OCI-LY1 (cell line): ENCODE data around the gene ITSN1.

Experiments used
- H2AFZ ChIP-seq: fragments of 200-600 bp; sonication (generic), shearing (Covaris generic); 2 replicates; pipeline ENCODE4 v1.6.0; 2014; ENCODE audit warnings: antibody characterized with exemption, mild to moderate bottlenecking, low read length
- H3F3A ChIP-seq: fragments of 200-600 bp; sonication (generic), shearing (Covaris generic); 2 replicates; pipeline ENCODE4 v1.6.0; 2014; ENCODE audit warnings: mild to moderate bottlenecking, antibody characterized with exemption, low read length, moderate library complexity; ENCODE audit not compliant: insufficient read depth
- H3K27ac ChIP-seq: fragments of 200-600 bp; sonication (generic); 2 replicates; pipeline ENCODE4 v1.5.1; 2014; ENCODE audit warnings: low read length, mixed run types, mild to moderate bottlenecking, low read depth; ENCODE audit not compliant: poor library complexity, severe bottlenecking
- H3K27me3 ChIP-seq: fragments of 200-600 bp; sonication (generic); 2 replicates; pipeline ENCODE4 v1.6.0; 2014; ENCODE audit warnings: antibody characterized with exemption, mild to moderate bottlenecking, low read length, moderate library complexity; ENCODE audit not compliant: insufficient read depth
- H3K36me3 ChIP-seq: fragments of 200-600 bp; sonication (generic); 2 replicates; pipeline ENCODE4 v1.6.1; 2014; ENCODE audit warnings: mild to moderate bottlenecking, antibody characterized with exemption, low read length, moderate library complexity, mixed read lengths; ENCODE audit not compliant: insufficient read depth
- H3K4me1 ChIP-seq: fragments of 200-600 bp; sonication (generic); 2 replicates; pipeline ENCODE4 v1.5.1; 2014; ENCODE audit warnings: mild to moderate bottlenecking, low read length, moderate library complexity; ENCODE audit not compliant: insufficient read depth, severe bottlenecking
- H3K4me2 ChIP-seq: fragments of 200-600 bp; sonication (generic), shearing (Covaris generic); 2 replicates; pipeline ENCODE4 v1.6.1; 2014; ENCODE audit warnings: low read length
- H3K4me3 ChIP-seq: fragments of 200-600 bp; sonication (generic); 2 replicates; pipeline ENCODE4 v1.5.1; 2014; ENCODE audit warnings: low read length, low read depth, mild to moderate bottlenecking, mixed read lengths; ENCODE audit not compliant: poor library complexity, severe bottlenecking
- H3K79me2 ChIP-seq: fragments of 200-600 bp; shearing (Covaris generic); 2 replicates; pipeline ENCODE4 v1.6.1; 2016; ENCODE audit warnings: mixed run types, low read length, mixed read lengths; ENCODE audit not compliant: insufficient read depth
- H3K9ac ChIP-seq: fragments of 200-600 bp; sonication (generic), shearing (Covaris generic); 2 replicates; pipeline ENCODE4 v1.6.1; 2014; ENCODE audit warnings: mild to moderate bottlenecking, low read length, mixed read lengths
- H3K9me2 ChIP-seq: fragments of 200-600 bp; sonication (generic), shearing (Covaris generic); 2 replicates; pipeline ENCODE4 v1.6.1; 2014; ENCODE audit warnings: low read depth, mild to moderate bottlenecking, low read length, mixed read lengths
- H3K9me3 ChIP-seq: fragments of 200-600 bp; shearing (Covaris generic); 2 replicates; pipeline ENCODE4 v1.6.1; 2014; ENCODE audit warnings: low read length, mixed read lengths
- H4K20me1 ChIP-seq: fragments of 200-600 bp; sonication (generic), shearing (Covaris generic); 2 replicates; pipeline ENCODE4 v1.6.0; 2016; ENCODE audit warnings: mild to moderate bottlenecking, low read length; ENCODE audit not compliant: insufficient read depth
- EZH2 ChIP-seq: fragments of 200-600 bp; sonication (generic), shearing (Covaris generic); IDR thresholded peaks from 2 replicates; pipeline ENCODE4 v1.8.0; 2017; ENCODE audit warnings: borderline replicate concordance, mixed run types, mild to moderate bottlenecking, antibody characterized with exemption, low read length, moderate library complexity, mixed read lengths
- TF ChIP-seq, protein P1 (sequence below): fragments of 200-600 bp; sonication (generic), shearing (Covaris generic); IDR thresholded peaks from 2 replicates; pipeline ENCODE4 v1.5.1; 2017; ENCODE audit warnings: mild to moderate bottlenecking, antibody characterized with exemption, low read length, moderate library complexity, mixed read lengths

Gene ITSN1

DNA sequence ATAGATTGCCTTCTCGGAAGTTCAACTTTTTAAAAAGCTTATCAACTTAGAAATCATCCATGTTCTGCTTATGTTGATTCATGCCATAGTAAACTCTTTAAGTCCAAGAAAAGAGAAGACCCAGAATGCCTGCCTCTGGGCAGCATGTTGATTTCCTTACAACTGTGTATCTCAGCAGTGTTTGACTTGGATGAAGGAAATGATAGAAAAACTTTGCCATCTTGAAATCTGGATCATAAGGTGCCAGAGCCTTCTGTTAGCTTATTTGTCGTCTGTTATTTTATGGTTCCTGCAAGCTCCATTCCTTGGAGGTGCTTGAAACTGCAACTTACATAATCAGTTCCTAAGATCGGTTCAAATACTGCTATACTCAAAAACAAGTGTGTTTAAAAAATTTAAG lies 148.8 kb downstream of the ITSN1 start:
- Histone ChIP-seq H2AFZ (no peak overlapping the region), H3K9ac (no peak overlapping the region), H3K27ac (no peak overlapping the region)

DNA sequence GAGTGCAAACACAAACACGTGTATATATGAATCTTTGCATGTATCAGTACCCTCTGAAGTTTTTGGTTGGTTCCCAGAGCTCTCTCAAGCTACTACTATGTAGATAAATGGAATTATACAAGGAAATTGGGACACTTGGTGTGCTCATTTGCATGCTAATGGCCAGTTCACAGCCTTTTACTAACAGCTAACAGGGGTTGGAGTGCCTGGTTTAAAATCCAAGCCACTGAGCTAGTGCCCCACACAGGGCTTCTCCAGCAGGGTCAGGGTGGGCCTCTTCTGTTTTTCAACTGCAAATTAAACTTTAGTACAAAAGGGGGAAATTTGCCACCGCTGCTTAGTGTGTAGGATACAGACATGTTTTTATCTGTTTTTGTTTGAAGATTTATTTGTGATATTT lies 152.3 kb downstream of the ITSN1 start:
- Histone ChIP-seq H3K27ac (no peak overlapping the region), H3K9me2 (no peaks in the 10 kb centered on the region), H3K4me2 (no peak overlapping the region), H4K20me1 (no peaks in the 10 kb centered on the region), H3K27me3 (no peaks in the 10 kb centered on the region), H3F3A (no peaks in the 10 kb centered on the region), H2AFZ (no peak overlapping the region), H3K9ac (no peak overlapping the region), H3K4me1 (no peaks in the 10 kb centered on the region), H3K79me2 (no peaks in the 10 kb centered on the region), H3K4me3 (no peak overlapping the region), H3K36me3 (no peaks in the 10 kb centered on the region), H3K9me3 (no peaks in the 10 kb centered on the region)
- TF ChIP-seq EZH2 = no peak
- TF ChIP-seq, protein P1, sequence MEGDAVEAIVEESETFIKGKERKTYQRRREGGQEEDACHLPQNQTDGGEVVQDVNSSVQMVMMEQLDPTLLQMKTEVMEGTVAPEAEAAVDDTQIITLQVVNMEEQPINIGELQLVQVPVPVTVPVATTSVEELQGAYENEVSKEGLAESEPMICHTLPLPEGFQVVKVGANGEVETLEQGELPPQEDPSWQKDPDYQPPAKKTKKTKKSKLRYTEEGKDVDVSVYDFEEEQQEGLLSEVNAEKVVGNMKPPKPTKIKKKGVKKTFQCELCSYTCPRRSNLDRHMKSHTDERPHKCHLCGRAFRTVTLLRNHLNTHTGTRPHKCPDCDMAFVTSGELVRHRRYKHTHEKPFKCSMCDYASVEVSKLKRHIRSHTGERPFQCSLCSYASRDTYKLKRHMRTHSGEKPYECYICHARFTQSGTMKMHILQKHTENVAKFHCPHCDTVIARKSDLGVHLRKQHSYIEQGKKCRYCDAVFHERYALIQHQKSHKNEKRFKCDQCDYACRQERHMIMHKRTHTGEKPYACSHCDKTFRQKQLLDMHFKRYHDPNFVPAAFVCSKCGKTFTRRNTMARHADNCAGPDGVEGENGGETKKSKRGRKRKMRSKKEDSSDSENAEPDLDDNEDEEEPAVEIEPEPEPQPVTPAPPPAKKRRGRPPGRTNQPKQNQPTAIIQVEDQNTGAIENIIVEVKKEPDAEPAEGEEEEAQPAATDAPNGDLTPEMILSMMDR = no peak

More for the DNA sequence above, 148.8 kb downstream of the ITSN1 start:
- H3K4me2 ChIP-seq = no peak overlapping the region
- no peaks in the 10 kb centered on the region for H3K4me1 ChIP-seq
- no peaks in the 10 kb centered on the region for H3K9me3 ChIP-seq
- no peaks in the 10 kb centered on the region for H3K79me2 ChIP-seq
- no peak overlapping the region for H3K4me3 ChIP-seq
- no peaks in the 10 kb centered on the region for H3K27me3 ChIP-seq
- H3K9me2 ChIP-seq = no peaks in the 10 kb centered on the region
- H4K20me1 ChIP-seq = no peaks in the 10 kb centered on the region
- TF ChIP-seq, protein P1 = no peak
- no peak for TF ChIP-seq EZH2
- H3K36me3 ChIP-seq = no peaks in the 10 kb centered on the region
- H3F3A ChIP-seq = no peaks in the 10 kb centered on the region

DNA sequence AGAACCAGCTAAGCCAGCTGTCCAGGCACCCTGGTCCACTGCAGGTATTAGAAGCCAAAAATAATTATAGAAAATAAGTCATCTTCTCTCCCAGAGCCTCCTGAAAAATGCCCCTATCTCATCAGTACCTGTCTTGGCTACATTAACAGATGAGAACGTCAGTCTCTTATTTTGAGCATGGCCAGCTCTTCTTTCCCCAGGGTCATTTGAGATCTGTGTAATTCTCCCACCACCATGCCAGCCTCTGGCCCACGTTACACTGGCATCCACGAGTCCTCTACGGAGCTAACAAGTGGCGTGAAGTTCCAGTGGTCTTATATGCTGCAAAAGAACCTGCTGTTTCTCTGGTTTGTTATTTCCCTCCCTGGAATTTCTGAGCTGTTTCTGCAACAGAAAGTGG lies 155.3 kb downstream of the ITSN1 start:
- H3K4me1 ChIP-seq = no peaks in the 10 kb centered on the region
- H3K9me3 ChIP-seq = no peaks in the 10 kb centered on the region
- no peak for TF ChIP-seq EZH2
- TF ChIP-seq, protein P1 = no peak
- H4K20me1 ChIP-seq = no peaks in the 10 kb centered on the region
- H3K79me2 ChIP-seq = no peaks in the 10 kb centered on the region
- no peak overlapping the region for H2AFZ ChIP-seq
- H3K27me3 ChIP-seq = no peaks in the 10 kb centered on the region
- H3K9me2 ChIP-seq = no peaks in the 10 kb centered on the region
- no peaks in the 10 kb centered on the region for H3F3A ChIP-seq
- no peak overlapping the region for H3K9ac ChIP-seq
- H3K36me3 ChIP-seq = no peaks in the 10 kb centered on the region
- no peak overlapping the region for H3K4me3 ChIP-seq
- H3K27ac ChIP-seq = no peak overlapping the region
- H3K4me2 ChIP-seq = no peak overlapping the region
